ENCODE measurements around the gene TMEM164. TPM values are rescaled to one million over a fixed set of nuclear protein-coding genes. Genes with fewer than 3 reads are reported as not detected.

TMEM164 gene
- total and polyA plus RNA-seq, 2 donors (not counting 1 experiment from before 2014, with no cell fraction given), result 5.7 to 10.2 TPM

DNA sequence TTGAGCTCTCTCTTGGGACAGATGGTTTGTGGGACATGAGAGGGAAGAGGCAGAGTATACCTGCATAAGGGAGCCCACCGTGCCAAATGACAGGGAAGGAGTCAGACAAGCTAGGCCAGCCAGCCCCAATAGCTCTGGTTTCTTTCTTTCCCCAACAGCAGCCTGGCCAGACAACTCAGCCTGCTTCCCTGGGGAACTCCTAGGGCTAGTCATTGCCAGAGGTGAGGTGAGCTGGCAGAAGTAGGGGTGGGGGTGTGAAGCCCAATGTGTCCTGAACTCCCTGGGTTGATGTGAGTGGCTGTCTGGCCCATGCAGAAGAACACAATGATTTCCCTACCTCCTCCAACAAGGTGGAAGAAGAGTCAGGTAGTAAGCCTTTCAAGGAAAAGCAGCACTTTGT, 179.4 kb downstream of the TMEM164 start:
- H4K20me1 ChIP-seq (ENCODE audit: control insufficient read depth, extremely low read depth, insufficient read depth, low read length), result no peaks in the 10 kb centered on the region
- no peaks in the 10 kb centered on the region for H3K36me3 ChIP-seq (ENCODE audit: control insufficient read depth, insufficient read depth, low read length)
- no peak overlapping the region for H3K4me2 ChIP-seq (ENCODE audit: extremely low read depth, insufficient read depth, low read length)
- peaks cover 8% of the 10 kb centered on the region for H3K4me1 ChIP-seq (ENCODE audit: control insufficient read depth, extremely low read depth, insufficient read depth, low read length)
- TF ChIP-seq, protein P1, sequence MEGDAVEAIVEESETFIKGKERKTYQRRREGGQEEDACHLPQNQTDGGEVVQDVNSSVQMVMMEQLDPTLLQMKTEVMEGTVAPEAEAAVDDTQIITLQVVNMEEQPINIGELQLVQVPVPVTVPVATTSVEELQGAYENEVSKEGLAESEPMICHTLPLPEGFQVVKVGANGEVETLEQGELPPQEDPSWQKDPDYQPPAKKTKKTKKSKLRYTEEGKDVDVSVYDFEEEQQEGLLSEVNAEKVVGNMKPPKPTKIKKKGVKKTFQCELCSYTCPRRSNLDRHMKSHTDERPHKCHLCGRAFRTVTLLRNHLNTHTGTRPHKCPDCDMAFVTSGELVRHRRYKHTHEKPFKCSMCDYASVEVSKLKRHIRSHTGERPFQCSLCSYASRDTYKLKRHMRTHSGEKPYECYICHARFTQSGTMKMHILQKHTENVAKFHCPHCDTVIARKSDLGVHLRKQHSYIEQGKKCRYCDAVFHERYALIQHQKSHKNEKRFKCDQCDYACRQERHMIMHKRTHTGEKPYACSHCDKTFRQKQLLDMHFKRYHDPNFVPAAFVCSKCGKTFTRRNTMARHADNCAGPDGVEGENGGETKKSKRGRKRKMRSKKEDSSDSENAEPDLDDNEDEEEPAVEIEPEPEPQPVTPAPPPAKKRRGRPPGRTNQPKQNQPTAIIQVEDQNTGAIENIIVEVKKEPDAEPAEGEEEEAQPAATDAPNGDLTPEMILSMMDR (conservative IDR thresholded peaks at IDR 0.05 in 1 of 2, IDR thresholded peaks at IDR 0.05 in 1 of 2; ENCODE audit: low read depth in 1 of 2, low read length in 2 of 2), result no peak
- no peak for TF ChIP-seq EZH2 (IDR thresholded peaks at IDR 0.05; ENCODE audit: low read length, missing control alignments)
- no peaks in the 10 kb centered on the region for H3K79me2 ChIP-seq (ENCODE audit: control insufficient read depth, insufficient read depth, low read length)
- H3K27ac ChIP-seq (ENCODE audit: insufficient read depth, low read length), result no peak overlapping the region
- no peak overlapping the region for H3K9ac ChIP-seq (ENCODE audit: insufficient read depth, low read length)
- peak in 1 of 2 donors; percentile 20 for DNase-seq (ENCODE audit: low read depth in 2 of 2)
- no peaks in the 10 kb centered on the region for H3K9me3 ChIP-seq (ENCODE audit: control insufficient read depth, insufficient read depth, low read depth, low read length)
- no peak overlapping the region for H2AFZ ChIP-seq (ENCODE audit: low read length)
- no peak overlapping the region for H3K4me3 ChIP-seq (replicated peaks in 1 of 4; ENCODE audit: control extremely low read depth in 1 of 4, insufficient read depth in 1 of 4, low read depth in 3 of 4, low read length in 4 of 4)
- H3K27me3 ChIP-seq (ENCODE audit: control insufficient read depth, insufficient read depth, low read length), result no peaks in the 10 kb centered on the region

DNA sequence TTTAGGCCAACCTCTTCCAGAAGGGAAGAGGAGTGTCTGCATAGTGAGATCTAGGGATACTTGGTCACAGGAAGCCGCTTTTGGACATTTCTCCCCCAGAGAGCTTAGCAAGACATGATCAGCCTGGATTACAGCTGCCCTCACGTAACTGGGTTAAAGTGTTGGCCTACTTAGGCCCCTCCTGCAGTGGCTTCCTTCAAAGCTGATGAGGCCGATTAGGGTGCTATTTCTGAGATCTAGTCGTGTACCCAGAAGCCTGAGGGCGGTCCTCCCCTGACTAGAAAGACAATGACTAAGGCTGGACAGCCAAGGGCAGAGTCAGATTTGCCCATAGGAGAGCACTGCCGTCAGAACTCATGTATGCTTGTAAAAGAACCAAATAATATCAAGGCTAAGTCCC, 180.0 kb downstream of the TMEM164 start:
- Histone ChIP-seq H3K9ac (ENCODE audit: insufficient read depth, low read length) (no peak overlapping the region), H3K4me1 (ENCODE audit: control insufficient read depth, extremely low read depth, insufficient read depth, low read length) (peaks cover 8% of the 10 kb centered on the region), H4K20me1 (ENCODE audit: control insufficient read depth, extremely low read depth, insufficient read depth, low read length) (no peaks in the 10 kb centered on the region), H2AFZ (ENCODE audit: low read length) (no peak overlapping the region), H3K36me3 (ENCODE audit: control insufficient read depth, insufficient read depth, low read length) (no peaks in the 10 kb centered on the region), H3K79me2 (ENCODE audit: control insufficient read depth, insufficient read depth, low read length) (no peaks in the 10 kb centered on the region), H3K9me3 (ENCODE audit: control insufficient read depth, insufficient read depth, low read depth, low read length) (no peaks in the 10 kb centered on the region), H3K4me2 (ENCODE audit: extremely low read depth, insufficient read depth, low read length) (no peak overlapping the region), H3K4me3 (replicated peaks in 1 of 4; ENCODE audit: control extremely low read depth in 1 of 4, insufficient read depth in 1 of 4, low read depth in 3 of 4, low read length in 4 of 4) (no peak overlapping the region), H3K27ac (ENCODE audit: insufficient read depth, low read length) (no peak overlapping the region), H3K27me3 (ENCODE audit: control insufficient read depth, insufficient read depth, low read length) (no peaks in the 10 kb centered on the region)
- TF ChIP-seq, protein P1 (conservative IDR thresholded peaks at IDR 0.05 in 1 of 2, IDR thresholded peaks at IDR 0.05 in 1 of 2; ENCODE audit: low read depth in 1 of 2, low read length in 2 of 2), result no peak
- TF ChIP-seq EZH2 (IDR thresholded peaks at IDR 0.05; ENCODE audit: low read length, missing control alignments), result no peak
- no peak for DNase-seq (ENCODE audit: low read depth in 2 of 2)

DNA sequence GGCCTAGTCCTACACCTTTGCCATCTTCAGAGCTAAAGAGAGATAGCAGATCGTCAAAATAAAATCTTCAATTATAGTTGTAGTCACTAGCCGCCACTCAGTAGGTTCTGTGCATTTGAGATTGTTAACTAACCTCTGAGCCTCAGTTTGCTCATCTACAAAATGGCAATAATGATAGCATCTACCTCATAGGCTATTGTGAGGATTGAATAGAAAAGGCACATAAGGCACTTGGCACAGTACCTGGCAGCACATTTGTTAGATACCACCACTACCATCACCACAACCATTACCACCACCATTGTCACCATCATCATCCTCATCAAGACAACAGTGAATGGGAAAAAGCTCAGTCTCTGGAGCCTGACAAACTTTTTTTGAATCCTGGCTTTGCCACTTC, 180.4 kb downstream of the TMEM164 start:
- DNase-seq (ENCODE audit: low read depth in 2 of 2), result no peak
- no peak overlapping the region for H3K4me3 ChIP-seq (replicated peaks in 1 of 4; ENCODE audit: control extremely low read depth in 1 of 4, insufficient read depth in 1 of 4, low read depth in 3 of 4, low read length in 4 of 4)
- no peak for TF ChIP-seq EZH2 (IDR thresholded peaks at IDR 0.05; ENCODE audit: low read length, missing control alignments)
- TF ChIP-seq, protein P1 (conservative IDR thresholded peaks at IDR 0.05 in 1 of 2, IDR thresholded peaks at IDR 0.05 in 1 of 2; ENCODE audit: low read depth in 1 of 2, low read length in 2 of 2), result no peak
- H3K27me3 ChIP-seq (ENCODE audit: control insufficient read depth, insufficient read depth, low read length), result no peaks in the 10 kb centered on the region
- no peak overlapping the region for H3K4me2 ChIP-seq (ENCODE audit: extremely low read depth, insufficient read depth, low read length)
- no peaks in the 10 kb centered on the region for H3K79me2 ChIP-seq (ENCODE audit: control insufficient read depth, insufficient read depth, low read length)
- no peak overlapping the region for H3K27ac ChIP-seq (ENCODE audit: insufficient read depth, low read length)
- no peaks in the 10 kb centered on the region for H3K36me3 ChIP-seq (ENCODE audit: control insufficient read depth, insufficient read depth, low read length)
- peaks cover 8% of the 10 kb centered on the region for H3K4me1 ChIP-seq (ENCODE audit: control insufficient read depth, extremely low read depth, insufficient read depth, low read length)
- H3K9ac ChIP-seq (ENCODE audit: insufficient read depth, low read length), result no peak overlapping the region
- H2AFZ ChIP-seq (ENCODE audit: low read length), result no peak overlapping the region
- no peaks in the 10 kb centered on the region for H4K20me1 ChIP-seq (ENCODE audit: control insufficient read depth, extremely low read depth, insufficient read depth, low read length)
- H3K9me3 ChIP-seq (ENCODE audit: control insufficient read depth, insufficient read depth, low read depth, low read length), result no peaks in the 10 kb centered on the region
